Left colon (tissue), 2 donors: ENCODE data around the gene AGBL5. TPM values are rescaled to one million over a fixed set of nuclear protein-coding genes. Genes with fewer than 3 reads are reported as not detected.

ENCODE experiments used
- ATAC-seq: fragments of 200-7000 bp; cut with Tn5 transposase; one replicate; pipeline ENCODE4 v1.9.1; 2020; ENCODE audit warnings: mild to moderate bottlenecking, moderate library complexity
- DNase-seq, 2 donors: peaks; one replicate each; pipeline ENCODE4 v3.0.0-alpha.2; 2020
- intact Hi-C, 2 donors: fragments of 100-400 bp; cut with DNase I in 1 of 2; cut with micrococcal nuclease in 1 of 2; formaldehyde crosslinking; loops; one replicate each; pipeline versions ENCODE4 v1.11.2 to v1.14.0; 2022; cut with DNase I, micrococcal nuclease
- long read RNA-seq: library from polyadenylated mRNA; unstranded; transcript quantifications from one replicate; pipeline ENCODE4 v2.0.0, GENCODE V29; 2021
- total RNA-seq, 2 donors: library from RNA; stranded (reverse); fragmentation: NEBNext Ultra II Directional; extraction: Animal tissue kit (Norgen Biotek cat#: 25700); gene quantifications; one replicate each; pipeline ENCODE4 v1.2.1, GENCODE V29; 2021
- donor health status: DM: no; HTN: no; CAD: no.
- donor health status: DM: yes; HTN: yes; CAD: no.

The AGBL5 gene, protein sequence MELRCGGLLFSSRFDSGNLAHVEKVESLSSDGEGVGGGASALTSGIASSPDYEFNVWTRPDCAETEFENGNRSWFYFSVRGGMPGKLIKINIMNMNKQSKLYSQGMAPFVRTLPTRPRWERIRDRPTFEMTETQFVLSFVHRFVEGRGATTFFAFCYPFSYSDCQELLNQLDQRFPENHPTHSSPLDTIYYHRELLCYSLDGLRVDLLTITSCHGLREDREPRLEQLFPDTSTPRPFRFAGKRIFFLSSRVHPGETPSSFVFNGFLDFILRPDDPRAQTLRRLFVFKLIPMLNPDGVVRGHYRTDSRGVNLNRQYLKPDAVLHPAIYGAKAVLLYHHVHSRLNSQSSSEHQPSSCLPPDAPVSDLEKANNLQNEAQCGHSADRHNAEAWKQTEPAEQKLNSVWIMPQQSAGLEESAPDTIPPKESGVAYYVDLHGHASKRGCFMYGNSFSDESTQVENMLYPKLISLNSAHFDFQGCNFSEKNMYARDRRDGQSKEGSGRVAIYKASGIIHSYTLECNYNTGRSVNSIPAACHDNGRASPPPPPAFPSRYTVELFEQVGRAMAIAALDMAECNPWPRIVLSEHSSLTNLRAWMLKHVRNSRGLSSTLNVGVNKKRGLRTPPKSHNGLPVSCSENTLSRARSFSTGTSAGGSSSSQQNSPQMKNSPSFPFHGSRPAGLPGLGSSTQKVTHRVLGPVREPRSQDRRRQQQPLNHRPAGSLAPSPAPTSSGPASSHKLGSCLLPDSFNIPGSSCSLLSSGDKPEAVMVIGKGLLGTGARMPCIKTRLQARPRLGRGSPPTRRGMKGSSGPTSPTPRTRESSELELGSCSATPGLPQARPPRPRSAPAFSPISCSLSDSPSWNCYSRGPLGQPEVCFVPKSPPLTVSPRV
- 10 to 100 TPM; 14.7 to 16.1 TPM for total RNA-seq
- long read RNA-seq, transcript AGBL5-201 (11 exons, 2,382 nt) = major isoform, 6 of 25 reads
- long read RNA-seq, partial matches to known transcripts = 8 of 25 reads
- long read RNA-seq, other reads (novel, unspliced or antisense) = 10 of 25 reads

- ATAC-seq = peak; percentile 77
- intact Hi-C loops = no loop called here
- peak; percentile 96 for DNase-seq
Observed at GRCh38 chr2:27050996-27051901, at the start of gene AGBL5. Gene AGBL5 (plus strand): TSS chr2:27051668. CDS start chr2:27052959, 1,291 bp downstream.

DNA sequence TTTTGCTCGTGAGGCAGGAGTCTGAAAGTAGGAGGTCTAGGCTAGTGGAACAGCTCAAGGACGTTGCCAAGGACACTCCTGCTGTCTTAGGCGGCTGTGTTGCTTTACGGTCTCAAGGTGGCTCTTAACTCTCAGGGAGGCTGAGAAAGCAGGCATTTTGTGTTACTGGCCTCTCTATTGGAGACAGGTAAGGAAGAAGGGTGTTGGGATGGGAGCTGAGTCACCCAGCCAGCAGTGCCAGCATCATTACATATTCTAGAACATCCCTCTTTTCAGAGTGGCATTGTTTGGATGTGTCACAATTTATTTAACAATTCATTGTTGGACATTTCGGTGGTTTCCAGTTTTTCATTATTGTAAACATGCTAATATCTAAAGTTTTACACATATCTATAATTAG lies 49.5 kb upstream of the AGBL5 start:
- DNase-seq (no peak), ATAC-seq (no peak)
- intact Hi-C loops = no loop called here

GRCh38 chr2:27003007-27003406 lies 48.5 kb upstream of the AGBL5 start:
- DNase-seq (no peak), ATAC-seq (no peak)
- intact Hi-C loops = no loop called here

DNA sequence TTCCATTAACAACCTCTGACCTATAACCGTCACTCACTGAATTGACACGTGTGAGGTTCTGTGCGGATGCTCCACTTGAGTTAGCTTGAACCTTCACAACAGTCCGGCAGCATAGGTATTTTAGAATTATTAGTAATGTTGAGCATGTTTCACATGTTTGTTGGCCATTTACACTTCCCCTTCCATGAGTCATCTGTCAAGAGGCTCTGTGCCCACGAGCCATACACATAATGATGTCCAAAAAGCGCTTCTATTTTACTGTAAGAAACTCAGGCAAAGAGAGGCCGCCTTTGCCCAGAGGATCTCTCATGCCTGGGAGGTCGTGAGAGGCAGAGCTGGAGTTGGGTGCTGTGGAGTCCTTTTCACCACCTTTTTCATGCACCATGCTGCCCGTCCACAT lies 47.6 kb upstream of the AGBL5 start:
- DNase-seq (no peak), ATAC-seq (no peak)
- intact Hi-C loops = no loop called here

DNA sequence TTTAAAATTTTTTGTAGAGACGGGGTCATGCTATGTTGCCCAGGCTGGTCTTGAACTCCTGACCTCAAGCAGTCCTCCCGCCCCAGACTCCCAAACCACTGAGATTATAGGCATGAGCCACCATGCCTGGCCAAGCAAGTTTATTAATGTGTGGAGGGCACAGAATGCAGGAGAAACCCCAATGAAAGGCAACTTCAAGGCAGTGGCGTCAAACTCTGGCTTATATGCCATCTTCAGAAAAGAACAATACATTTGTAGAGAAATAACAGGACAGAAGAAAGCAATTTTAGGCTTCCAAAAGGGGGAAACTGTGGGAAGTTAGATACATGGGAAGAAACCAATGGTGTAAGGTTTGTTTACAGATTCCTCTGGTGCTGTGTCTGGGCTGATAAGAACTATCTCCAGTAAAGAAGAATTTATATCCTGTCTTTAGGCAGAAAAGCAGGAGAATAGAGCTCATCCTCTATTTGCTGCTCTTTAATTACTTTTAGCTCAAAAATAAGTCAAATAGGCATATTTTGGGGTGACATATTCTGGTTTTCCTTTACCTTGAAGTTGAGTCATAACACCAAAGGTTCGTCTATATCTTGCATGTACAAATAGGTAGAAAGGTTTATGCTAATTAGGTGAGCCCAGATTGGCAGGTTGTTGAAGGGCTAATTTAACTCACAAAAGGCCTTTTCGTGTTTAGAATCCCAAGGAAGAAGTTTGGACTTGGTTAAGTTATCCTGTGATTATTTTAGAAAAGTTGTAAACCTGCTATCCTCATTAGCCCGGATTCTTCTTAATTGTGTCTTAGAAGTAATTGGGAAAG lies 44.7 kb upstream of the AGBL5 start:
- ATAC-seq = no peak
- intact Hi-C loops = no loop called here
- no peak for DNase-seq

DNA sequence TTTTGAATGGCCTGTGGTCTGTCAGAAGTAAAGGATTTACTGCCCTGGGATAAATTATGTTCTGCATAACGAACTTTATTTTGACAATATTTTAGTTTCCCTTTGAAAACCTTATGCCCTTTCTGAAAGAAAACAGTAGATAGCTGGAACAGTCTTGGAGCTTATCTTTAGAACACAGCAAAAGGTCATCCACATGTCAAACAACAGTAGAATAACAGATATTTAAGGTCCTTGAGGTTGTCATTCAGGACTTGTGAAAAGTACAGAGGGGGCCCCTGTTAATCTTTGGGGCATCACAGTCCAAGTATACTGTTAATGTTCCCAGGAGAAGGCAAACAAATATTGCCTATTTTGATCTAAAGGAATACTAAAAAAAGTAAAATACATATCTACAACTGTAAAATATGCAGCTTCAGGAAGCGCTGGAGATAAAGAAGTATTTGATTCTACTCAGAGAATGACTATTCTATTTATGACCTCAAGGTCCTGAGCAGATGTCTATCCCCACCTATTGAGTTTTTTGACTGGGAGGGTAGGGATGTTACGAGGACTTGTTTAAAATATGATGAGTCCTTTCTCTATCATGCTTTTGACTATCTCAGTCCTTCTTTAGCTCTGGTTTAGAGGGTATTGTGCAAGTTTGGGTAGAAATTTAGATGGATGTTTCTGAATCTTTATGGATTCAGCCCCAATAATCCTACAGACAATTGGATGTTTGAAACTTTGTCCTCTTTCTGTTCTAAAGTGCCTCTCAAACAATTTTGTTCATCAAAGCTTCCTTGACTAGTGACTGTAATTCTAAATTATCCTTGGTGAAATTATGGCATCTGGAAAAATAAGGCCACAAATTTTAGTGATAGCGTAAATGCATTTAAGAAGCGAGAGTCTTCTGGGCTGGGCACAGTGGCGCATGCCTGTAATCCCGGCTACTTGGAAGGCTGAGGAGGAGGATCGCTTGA lies 43.8 kb upstream of the AGBL5 start:
- intact Hi-C loops = no loop called here
- ATAC-seq (no peak), DNase-seq (no peak)

GRCh38 chr2:27008678-27009077 lies 42.8 kb upstream of the AGBL5 start:
- DNase-seq = no peak
- ATAC-seq = no peak
- intact Hi-C loops = no loop called here

DNA sequence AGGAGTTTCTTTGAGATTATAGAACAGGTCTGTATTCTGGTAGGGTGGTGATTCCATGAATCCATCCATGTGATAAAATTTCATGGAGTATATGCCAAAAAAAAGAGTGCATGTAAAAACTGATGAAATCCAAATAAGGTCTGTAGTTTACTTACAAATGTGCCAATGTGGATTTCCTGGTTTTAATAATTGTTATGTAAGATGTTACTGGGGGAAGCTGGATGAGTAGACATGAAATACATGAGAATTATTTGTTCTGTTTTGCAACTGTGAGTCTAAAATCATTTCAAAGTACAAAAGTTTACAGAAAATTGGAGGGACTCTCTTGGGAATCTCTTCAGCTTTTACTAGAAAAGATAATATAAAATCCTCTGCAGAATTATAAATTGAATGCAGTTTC lies 42.4 kb upstream of the AGBL5 start:
- intact Hi-C loops = no loop called here
- DNase-seq (no peak), ATAC-seq (no peak)

DNA sequence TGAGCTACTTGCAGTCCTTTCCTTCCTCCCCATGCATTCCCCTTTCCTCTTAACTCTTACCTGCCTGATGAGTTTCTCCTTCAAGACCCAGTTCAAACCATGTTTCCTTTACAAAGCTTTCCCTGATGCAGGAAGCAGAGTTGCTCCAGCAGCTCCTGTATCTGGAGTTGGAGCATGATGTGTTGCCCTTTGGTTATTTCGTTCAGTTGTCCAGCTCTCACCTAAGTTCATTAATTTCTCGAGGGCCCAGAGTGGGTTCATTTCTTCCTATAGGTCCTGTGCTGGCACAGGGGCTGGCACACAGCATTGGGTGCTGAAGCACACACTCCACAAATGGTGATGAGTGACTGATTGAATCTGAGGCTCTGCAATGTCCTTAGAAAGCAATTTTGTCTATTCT lies 41.8 kb upstream of the AGBL5 start:
- intact Hi-C loops = loop anchor here in 1 of 2 donors (10.0 kb wide), 1 partner anchor 165 kb away; the partner anchor contains the start of gene DPYSL5
- DNase-seq (no peak), ATAC-seq (no peak)

GRCh38 chr2:27010139-27010538 lies 41.3 kb upstream of the AGBL5 start:
- intact Hi-C loops = loop anchor here in 1 of 2 donors (10.0 kb wide), 1 partner anchor 165 kb away; the partner anchor contains the start of gene DPYSL5
- no peak for ATAC-seq
- no peak for DNase-seq

DNA sequence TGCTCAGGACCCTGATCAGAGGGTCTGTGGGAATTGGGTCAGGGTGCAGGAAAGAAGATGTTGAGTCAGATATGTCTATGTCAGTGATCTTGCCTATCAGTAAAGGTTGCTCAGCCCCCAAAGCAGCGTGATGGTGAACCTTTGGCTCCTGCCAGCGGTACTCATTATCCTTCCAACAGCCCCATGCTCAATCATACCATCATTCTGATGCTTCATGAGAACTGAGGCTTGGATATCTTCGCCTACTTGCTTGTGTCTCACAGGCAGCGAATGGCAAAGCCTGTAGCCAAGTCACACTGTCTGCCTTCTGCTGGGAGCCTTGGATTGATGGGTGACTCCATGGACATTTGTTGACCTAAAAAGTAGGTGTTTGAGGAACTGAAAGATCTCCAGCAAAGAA lies 37.7 kb upstream of the AGBL5 start:
- intact Hi-C loops = loop anchor here in 1 of 2 donors (10.0 kb wide), 1 partner anchor 169 kb away; the partner anchor contains the start of gene DPYSL5
- no peak for ATAC-seq
- no peak for DNase-seq

DNA sequence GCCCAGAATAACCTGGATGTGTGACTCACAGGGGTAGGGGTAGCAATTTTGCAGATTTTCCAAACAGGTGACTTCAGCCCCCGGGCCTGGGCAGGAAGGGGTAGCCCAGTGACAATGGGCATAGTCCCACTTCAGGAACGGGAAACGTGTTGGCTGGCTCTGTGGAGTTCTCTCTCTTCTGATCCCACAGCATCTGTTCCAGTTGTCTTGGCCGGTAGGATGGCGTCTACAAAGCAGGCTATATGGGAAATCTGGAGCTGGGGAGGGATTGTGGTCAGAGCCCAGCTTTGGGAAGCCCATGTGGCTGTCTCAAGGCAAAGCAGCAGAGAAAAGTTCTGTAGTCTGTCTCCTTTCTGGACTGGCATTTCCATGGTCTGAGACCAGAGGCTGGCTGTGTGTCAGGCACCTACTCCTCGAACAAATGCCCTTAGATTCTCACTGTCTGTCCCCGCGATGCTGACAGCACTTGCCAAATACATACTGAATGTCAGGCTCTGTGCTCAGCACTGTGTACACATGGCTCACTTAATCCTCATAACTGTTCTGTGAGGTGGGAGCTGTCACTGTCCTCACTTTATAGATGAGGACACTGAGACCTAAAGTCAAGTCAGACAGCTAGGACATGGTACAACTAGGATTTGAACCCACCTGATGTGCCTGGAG lies 36.6 kb upstream of the AGBL5 start:
- DNase-seq (no peak), ATAC-seq (no peak)
- intact Hi-C loops = loop anchor here in 1 of 2 donors (10.0 kb wide), 1 partner anchor 170 kb away; the partner anchor contains the start of gene DPYSL5

DNA sequence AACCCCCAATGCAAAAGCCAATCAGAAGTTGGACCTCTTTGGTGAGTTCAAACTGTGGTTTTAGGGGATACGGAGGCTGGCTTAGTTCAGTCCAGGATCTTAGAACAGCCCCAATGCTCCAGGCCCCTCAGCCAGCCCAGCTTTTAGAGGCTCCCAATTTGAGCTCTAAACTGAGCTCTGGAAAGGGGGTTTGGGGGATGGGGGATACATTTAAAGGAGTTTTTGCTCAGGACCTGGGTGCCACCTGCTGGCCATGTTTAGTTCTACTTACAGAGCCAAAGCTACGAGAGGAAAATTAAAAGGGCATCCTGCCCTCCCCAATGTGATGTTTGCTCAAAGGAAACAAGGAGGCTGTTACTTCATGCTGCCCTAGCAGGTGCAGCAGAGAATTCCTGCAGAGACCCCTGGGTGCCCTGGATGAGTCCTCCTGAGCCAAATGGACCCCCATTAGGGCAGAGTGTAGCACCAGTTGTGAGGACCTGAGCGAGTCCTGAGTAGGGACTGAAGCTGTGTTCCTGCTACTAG lies 34.6 kb upstream of the AGBL5 start:
- intact Hi-C loops = loop anchor here in 1 of 2 donors (2.0 to 10.0 kb wide), 2 partner anchors 54 to 172 kb away; partner anchors contain the start of gene DPYSL5
- DNase-seq (peak in 1 of 2 donors; percentile 76), ATAC-seq (peak; percentile 31)

GRCh38 chr2:27018142-27018541 lies 33.3 kb upstream of the AGBL5 start:
- no peak for ATAC-seq
- intact Hi-C loops = loop anchor here in 1 of 2 donors (10.0 kb wide), 1 partner anchor 173 kb away; the partner anchor contains the start of gene DPYSL5
- DNase-seq = no peak

- DNase-seq = peak in 1 of 2 donors; percentile 21
- peak; percentile 1 for ATAC-seq
- intact Hi-C loops = loop anchor here in 1 of 2 donors (10.0 kb wide), 1 partner anchor 175 kb away; the partner anchor contains the start of gene DPYSL5
Observed at GRCh38 chr2:27019459-27019858, 32.0 kb upstream of the AGBL5 start.
